ENCODE results near the gene MEX3C.

Gene MEX3C

GRCh38 chr18:51192696-51193095 lies 4.8 kb downstream of the MEX3C start:
- no peak for DNase-seq (ENCODE audit: low read depth, low spot score)
- no peak overlapping the region for H3K27ac ChIP-seq

- no peak for DNase-seq (ENCODE audit: low read depth, low spot score)
- no peak overlapping the region for H3K27ac ChIP-seq
Observed at GRCh38 chr18:51192026-51192425, 5.5 kb downstream of the MEX3C start.

DNA sequence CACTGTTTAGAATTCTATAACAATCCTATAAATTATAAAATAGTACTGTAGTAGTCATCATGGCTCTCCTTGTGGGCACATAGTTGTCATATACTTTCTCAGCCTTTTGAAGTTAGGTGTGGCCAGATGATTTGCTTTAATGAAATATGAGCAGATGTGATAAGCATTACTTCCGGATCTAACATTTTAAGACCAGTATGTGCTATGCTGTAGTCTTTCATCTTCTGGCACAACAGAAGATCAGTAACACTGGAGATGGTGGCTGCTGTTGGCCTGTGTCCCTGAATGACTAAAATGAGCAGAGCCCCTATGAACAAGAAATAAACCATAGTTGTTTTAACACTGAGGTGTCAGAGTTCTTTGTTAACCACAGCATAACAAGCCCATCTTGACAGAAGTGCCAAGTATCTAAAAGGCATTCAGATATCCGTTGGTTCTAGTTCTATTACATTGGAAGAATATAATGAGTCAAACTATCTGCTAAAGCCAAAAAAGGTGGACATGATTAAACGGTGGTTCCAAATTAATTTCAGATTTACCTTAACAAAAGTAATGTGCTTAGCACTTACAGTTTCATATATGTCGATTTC lies 6.3 kb downstream of the MEX3C start:
- no peak overlapping the region for H3K27ac ChIP-seq
- no peak for DNase-seq (ENCODE audit: low read depth, low spot score)

GRCh38 chr18:51190000-51190399 lies 7.5 kb downstream of the MEX3C start:
- no peak overlapping the region for H3K27ac ChIP-seq
- no peak for DNase-seq (ENCODE audit: low read depth, low spot score)

- no peak overlapping the region for H3K27ac ChIP-seq
- DNase-seq (ENCODE audit: low read depth, low spot score) = no peak
Observed at GRCh38 chr18:51188024-51188701, 9.3 kb downstream of the MEX3C start.

GRCh38 chr18:51185075-51185474 lies 12.4 kb downstream of the MEX3C start:
- no peak overlapping the region for H3K27ac ChIP-seq
- DNase-seq (ENCODE audit: low read depth, low spot score) = no peak

GRCh38 chr18:51184091-51184457 lies 13.4 kb downstream of the MEX3C start:
- no peak overlapping the region for H3K27ac ChIP-seq
- DNase-seq (ENCODE audit: low read depth, low spot score) = no peak

- no peak for DNase-seq (ENCODE audit: low read depth, low spot score)
- H3K27ac ChIP-seq = no peak overlapping the region
Observed at GRCh38 chr18:51183372-51184090, 13.9 kb downstream of the MEX3C start.

DNA sequence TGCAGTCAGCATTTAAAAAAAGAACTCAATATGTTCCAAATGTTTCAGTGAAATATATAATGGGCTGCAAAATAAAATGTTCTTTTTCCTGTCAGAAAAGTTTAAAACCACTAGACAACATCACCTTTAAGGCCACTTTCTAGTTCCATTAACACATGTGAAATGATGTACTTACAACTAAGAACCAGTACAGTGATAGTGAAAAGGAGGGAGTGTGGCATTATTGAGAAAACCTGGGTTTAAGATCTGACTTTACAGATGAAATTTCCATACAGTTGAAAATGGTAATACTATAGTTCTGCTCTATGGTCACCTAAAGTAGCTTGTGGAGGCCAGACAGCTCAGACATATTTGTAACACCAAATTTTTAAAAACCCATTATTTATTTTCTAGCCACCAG lies 14.7 kb downstream of the MEX3C start:
- no peak for DNase-seq (ENCODE audit: low read depth, low spot score)
- H3K27ac ChIP-seq = no peak overlapping the region

DNA sequence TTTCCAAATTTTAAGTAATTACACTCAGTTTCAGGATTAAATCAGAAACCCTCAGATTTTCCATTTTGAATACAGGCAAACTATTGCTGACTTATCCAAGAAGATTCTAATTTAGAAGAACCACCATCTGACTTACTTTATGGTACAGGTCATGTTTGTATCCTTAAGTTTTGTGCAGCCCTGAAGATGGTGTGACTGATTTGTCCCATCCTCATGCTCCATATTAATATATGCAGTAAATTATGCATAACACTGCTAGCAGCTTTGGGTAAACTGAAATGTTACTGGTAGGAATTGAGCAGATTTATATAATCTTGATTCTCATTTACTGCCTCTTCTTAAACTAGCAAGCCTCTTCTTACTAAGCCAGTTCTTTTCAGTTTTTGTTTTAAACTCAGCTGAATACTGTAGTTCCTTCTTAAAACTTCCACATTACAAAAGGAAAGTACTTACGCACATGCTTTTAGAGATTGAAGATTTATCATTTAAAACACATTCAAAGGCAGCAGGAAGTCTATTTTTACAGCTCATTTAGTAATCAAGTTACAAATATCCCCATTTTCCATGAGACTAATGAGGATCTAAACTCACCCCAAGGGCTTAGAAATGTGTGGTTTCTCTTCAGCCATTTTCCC lies 25.7 kb downstream of the MEX3C start:
- DNase-seq (ENCODE audit: low read depth, low spot score) = no peak
- H3K27ac ChIP-seq = no peak overlapping the region

- DNase-seq (ENCODE audit: low read depth, low spot score) = no peak
- H3K27ac ChIP-seq = no peak overlapping the region
Observed at GRCh38 chr18:51171223-51171622, 26.3 kb downstream of the MEX3C start.

- H3K27ac ChIP-seq = no peak overlapping the region
- no peak for DNase-seq (ENCODE audit: low read depth, low spot score)
Observed at GRCh38 chr18:51170664-51171063, 26.8 kb downstream of the MEX3C start.

DNA sequence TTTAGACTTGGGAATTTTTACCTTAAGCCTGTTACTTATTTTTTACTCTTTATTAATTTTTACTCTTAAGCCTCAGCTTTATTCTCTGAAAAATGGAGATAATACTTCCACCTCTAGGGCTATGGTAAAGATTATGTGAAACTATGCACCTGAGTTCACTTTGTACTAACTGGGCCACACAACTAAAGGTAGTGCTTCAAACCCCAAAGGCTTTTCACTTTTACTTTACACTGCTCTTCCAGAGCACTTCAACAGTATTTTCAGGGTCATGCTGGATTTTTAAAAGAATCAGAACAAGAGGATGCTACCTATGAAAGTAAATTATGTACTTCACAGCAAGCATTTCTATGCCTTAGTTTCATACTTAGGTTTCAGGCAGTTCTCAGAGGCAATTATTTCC lies 27.8 kb downstream of the MEX3C start:
- no peak overlapping the region for H3K27ac ChIP-seq
- no peak for DNase-seq (ENCODE audit: low read depth, low spot score)

DNA sequence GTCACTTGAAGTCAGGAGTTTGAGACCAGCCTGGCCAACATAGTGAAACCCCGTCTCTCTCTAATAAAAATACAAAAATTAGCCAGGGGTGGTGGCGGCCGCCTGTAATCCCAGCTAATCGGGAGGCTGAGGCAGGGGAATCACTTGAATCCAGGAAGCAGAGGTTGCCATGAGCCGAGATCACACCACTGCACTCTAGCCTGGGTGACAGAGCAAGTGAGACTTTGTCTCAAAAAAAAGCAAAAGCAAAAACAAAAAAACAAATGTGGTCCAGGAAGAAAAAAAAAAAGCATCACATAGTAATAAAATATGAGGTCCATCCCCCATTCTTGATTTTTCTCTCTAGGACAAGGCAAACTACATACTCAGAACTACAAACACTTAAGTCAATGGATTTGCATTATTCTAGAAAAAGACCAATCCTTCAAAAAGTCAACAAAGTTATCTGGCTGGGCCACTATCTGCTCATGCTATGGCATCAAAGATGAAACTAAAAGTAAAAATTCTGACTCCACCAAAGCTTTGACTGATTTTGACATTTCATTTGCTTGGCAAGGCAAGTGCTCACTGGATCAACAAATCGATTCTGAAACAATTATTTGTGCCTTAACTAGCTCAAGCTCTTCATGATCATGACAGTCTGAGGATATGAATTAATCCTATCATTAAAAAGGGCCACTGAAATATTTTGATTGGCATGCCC lies 28.4 kb downstream of the MEX3C start:
- H3K27ac ChIP-seq = no peak overlapping the region
- no peak for DNase-seq (ENCODE audit: low read depth, low spot score)

- H3K27ac ChIP-seq = no peak overlapping the region
- no peak for DNase-seq (ENCODE audit: low read depth, low spot score)
Observed at GRCh38 chr18:51168026-51168742, 29.3 kb downstream of the MEX3C start.

DNA sequence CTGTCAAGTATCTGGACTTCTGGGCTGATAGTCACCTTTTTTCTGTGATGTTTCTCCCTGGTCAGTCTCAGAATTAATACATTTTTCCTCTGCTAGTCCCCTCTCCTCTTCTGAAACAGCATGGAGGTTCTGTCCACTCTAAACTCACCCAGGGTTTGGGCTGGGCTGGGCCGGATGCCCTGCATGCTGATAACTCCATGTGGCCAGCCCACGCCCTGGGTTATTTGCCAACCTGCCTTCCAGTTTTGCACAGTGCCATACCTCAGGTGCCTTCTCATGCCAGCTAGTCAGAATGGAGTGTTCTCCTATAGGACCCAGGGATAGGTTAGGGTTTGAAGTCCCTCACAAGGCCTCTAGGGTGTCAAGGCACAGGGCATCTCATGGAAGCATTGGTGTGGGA lies 32.2 kb downstream of the MEX3C start:
- no peak for DNase-seq (ENCODE audit: low read depth, low spot score)
- no peak overlapping the region for H3K27ac ChIP-seq

- no peak overlapping the region for H3K27ac ChIP-seq
- no peak for DNase-seq (ENCODE audit: low read depth, low spot score)
Observed at GRCh38 chr18:51164761-51165281, 32.7 kb downstream of the MEX3C start.

- no peak overlapping the region for H3K27ac ChIP-seq
- DNase-seq (ENCODE audit: low read depth, low spot score) = no peak
Observed at GRCh38 chr18:51164342-51164741, 33.1 kb downstream of the MEX3C start.

DNA sequence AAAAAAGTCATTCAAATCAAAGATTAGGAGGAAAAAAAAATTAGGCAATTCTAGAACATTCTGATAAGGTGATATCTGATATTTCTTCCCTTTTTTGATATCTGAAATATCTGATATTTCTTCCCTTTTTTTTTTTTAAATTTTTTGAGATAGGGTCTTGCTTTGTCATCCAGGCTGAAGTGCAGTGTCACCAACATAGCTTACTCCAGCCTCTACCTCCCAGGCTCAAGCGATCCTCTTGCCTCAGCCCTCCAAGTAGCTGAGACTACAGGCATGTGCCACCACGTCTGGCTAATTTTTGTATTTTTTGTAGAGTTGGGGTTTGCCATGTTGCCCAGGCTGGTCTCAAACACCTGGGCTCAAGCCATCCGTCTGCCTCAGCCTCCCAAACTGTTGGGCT lies 33.9 kb downstream of the MEX3C start:
- H3K27ac ChIP-seq = no peak overlapping the region

DNA sequence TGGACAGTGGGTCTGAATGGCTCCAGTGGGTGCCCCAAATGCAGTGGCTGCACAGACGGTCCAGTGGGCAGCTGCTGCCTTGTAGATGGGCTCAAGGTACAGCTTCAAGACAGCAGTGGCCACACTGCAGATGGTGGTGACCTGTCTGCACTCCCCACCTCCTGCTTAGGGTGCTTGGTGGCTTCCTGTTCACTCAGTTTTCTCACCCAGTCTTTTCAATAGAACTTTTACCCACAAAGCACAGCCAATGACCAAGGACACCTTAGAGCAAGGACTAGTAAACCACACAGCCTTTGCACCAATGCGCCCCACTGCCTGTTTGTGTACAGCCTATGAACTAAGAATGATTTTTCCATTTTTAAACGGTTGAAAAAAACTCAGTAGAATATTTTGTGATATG lies 34.9 kb downstream of the MEX3C start:
- no peak for DNase-seq (ENCODE audit: low read depth, low spot score)
- no peak overlapping the region for H3K27ac ChIP-seq

More for the DNA sequence above, 33.9 kb downstream of the MEX3C start:
- no peak for DNase-seq (ENCODE audit: low read depth, low spot score)

All from epithelial cell of prostate (primary cell).